ENCODE measurements around the gene SRPK3. TPM values are rescaled to one million over a fixed set of nuclear protein-coding genes. Genes with fewer than 3 reads are reported as not detected.

Gene SRPK3
- total and polyA plus RNA-seq, 2 donors (not counting 3 experiments of a cell fraction or from before 2014, with no cell fraction given) = 0.25 to 0.40 TPM

DNA sequence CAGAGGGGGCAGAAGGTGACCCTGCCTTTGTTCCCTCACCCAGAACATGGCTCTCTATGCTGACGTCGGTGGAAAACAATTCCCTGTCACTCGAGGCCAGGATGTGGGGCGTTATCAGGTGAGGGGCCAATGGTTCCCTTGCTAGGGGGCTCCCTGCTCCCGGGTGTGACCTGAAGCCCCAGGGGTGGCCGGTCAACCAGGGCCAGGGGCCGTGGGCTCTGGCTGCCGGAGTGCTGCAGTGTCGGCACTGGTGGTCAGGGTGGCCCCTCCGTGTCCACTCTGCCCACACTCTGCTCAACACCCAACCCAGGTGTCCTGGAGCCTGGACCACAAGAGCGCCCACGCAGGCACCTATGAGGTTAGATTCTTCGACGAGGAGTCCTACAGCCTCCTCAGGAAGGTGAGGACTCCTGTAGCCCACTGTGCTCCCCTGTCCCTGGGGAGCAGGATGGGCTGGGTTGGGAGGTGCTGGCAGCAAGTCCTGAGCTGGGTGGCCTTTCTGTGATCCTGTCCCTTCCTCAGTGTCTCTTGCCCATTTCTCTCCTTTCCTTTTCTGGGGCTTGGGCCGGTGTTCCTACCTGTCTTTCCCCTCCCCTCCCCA is 16.7 kb downstream of the SRPK3 start:
- Histone ChIP-seq H3K4me3 (replicated peaks in 1 of 3; ENCODE audit: insufficient read depth in 1 of 3, low read depth in 1 of 3, low read length in 3 of 3) (no peak overlapping the region), H3K9ac (replicated peaks; ENCODE audit: extremely low read depth, insufficient read depth, low read length) (no peak overlapping the region), H4K20me1 (replicated peaks; ENCODE audit: control insufficient read depth, extremely low read depth, insufficient read depth, low read length) (no peaks in the 10 kb centered on the region), H3K9me3 (replicated peaks; ENCODE audit: control insufficient read depth, insufficient read depth, low read length) (no peaks in the 10 kb centered on the region), H2AFZ (ENCODE audit: low read depth, low read length) (no peak overlapping the region), H3K9me1 (replicated peaks; ENCODE audit: control insufficient read depth, extremely low read depth, insufficient read depth, low read length) (no peaks in the 10 kb centered on the region), H3K36me3 (ENCODE audit: control insufficient read depth in 2 of 2, extremely low read depth in 1 of 2, insufficient read depth in 2 of 2, low read length in 2 of 2) (peaks cover 0 to 16% of the 10 kb centered on the region in 2 experiments), H3K4me2 (ENCODE audit: insufficient read depth, low read length) (no peak overlapping the region), H3K27ac (ENCODE audit: insufficient read depth, low read depth, low read length) (no peak overlapping the region), H3K27me3 (ENCODE audit: control insufficient read depth in 2 of 2, insufficient read depth in 2 of 2, low read length in 2 of 2) (no peaks in the 10 kb centered on the region), H3K4me1 (ENCODE audit: control insufficient read depth, extremely low read depth, insufficient read depth, low read length) (peaks cover 15% of the 10 kb centered on the region), H3K79me2 (ENCODE audit: control insufficient read depth, insufficient read depth, low read length) (peaks cover 37% of the 10 kb centered on the region)
- dilution Hi-C loops (cut with MboI; ENCODE audit: extremely low pct_ligation_motif_present, low sequenced_read_pairs) (no loop called here), intact Hi-C loops (cut with micrococcal nuclease) (loop anchor here (10.0 kb wide), 1 partner anchor 77 kb away; no protein-coding TSS in a partner anchor)
- TF ChIP-seq, protein P1, sequence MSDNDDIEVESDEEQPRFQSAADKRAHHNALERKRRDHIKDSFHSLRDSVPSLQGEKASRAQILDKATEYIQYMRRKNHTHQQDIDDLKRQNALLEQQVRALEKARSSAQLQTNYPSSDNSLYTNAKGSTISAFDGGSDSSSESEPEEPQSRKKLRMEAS (IDR thresholded peaks at IDR 0.05; ENCODE audit: insufficient read depth, insufficient read length) = no peak
- TF ChIP-seq EZH2 (IDR thresholded peaks at IDR 0.05; ENCODE audit: borderline replicate concordance, low read depth, low read length, severe bottlenecking) = no peak
- no peak for FAIRE-seq
- BruUV-seq (replicated peaks) = no TSS peak
- no peak for DNase-seq (ENCODE audit: low read depth, low spot score)
- ChIA-PET POLR2A (no interaction called here), CTCF (no interaction called here)

- CTCF ChIA-PET = no interaction called here
- no peaks in the 10 kb centered on the region for H3K27me3 ChIP-seq (ENCODE audit: control insufficient read depth in 2 of 2, insufficient read depth in 2 of 2, low read length in 2 of 2)
- TF ChIP-seq MYC (IDR thresholded peaks at IDR 0.05; ENCODE audit: low read depth, low read length) (no peak), POLR2A (IDR thresholded peaks at IDR 0.05; ENCODE audit: low read depth, low read length) (no peak), FOS (IDR thresholded peaks at IDR 0.05; ENCODE audit: borderline replicate concordance, insufficient read depth, low read length) (no peak), EZH2 (IDR thresholded peaks at IDR 0.05; ENCODE audit: borderline replicate concordance, low read depth, low read length, severe bottlenecking) (no peak), JUN (IDR thresholded peaks at IDR 0.05; ENCODE audit: borderline replicate concordance, insufficient read depth, insufficient read length, low read depth) (no peak), POLR2AphosphoS5 (IDR thresholded peaks at IDR 0.05; ENCODE audit: insufficient read depth, low read depth, low read length) (no peak), GATA2 (IDR thresholded peaks at IDR 0.05; ENCODE audit: insufficient read depth, insufficient read length, low read depth, low read length) (no peak)
- TF ChIP-seq, protein P2, sequence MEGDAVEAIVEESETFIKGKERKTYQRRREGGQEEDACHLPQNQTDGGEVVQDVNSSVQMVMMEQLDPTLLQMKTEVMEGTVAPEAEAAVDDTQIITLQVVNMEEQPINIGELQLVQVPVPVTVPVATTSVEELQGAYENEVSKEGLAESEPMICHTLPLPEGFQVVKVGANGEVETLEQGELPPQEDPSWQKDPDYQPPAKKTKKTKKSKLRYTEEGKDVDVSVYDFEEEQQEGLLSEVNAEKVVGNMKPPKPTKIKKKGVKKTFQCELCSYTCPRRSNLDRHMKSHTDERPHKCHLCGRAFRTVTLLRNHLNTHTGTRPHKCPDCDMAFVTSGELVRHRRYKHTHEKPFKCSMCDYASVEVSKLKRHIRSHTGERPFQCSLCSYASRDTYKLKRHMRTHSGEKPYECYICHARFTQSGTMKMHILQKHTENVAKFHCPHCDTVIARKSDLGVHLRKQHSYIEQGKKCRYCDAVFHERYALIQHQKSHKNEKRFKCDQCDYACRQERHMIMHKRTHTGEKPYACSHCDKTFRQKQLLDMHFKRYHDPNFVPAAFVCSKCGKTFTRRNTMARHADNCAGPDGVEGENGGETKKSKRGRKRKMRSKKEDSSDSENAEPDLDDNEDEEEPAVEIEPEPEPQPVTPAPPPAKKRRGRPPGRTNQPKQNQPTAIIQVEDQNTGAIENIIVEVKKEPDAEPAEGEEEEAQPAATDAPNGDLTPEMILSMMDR (IDR thresholded peaks at IDR 0.05; ENCODE audit: extremely low read depth in 1 of 2, insufficient read depth in 1 of 2, low read depth in 1 of 2, low read length in 2 of 2) = no peak
- TF ChIP-seq, protein P1 (IDR thresholded peaks at IDR 0.05; ENCODE audit: insufficient read depth, insufficient read length) = no peak
- dilution Hi-C loops (cut with MboI; ENCODE audit: extremely low pct_ligation_motif_present, low sequenced_read_pairs) = no loop called here
- H3K27ac ChIP-seq (ENCODE audit: insufficient read depth, low read depth, low read length) = no peak overlapping the region
- H3K9me1 ChIP-seq (replicated peaks; ENCODE audit: control insufficient read depth, extremely low read depth, insufficient read depth, low read length) = no peaks in the 10 kb centered on the region
- DNase-seq (ENCODE audit: low read depth, low spot score) (no peak), FAIRE-seq (no peak)
- peaks cover 9% of the 10 kb centered on the region for H3K4me1 ChIP-seq (ENCODE audit: control insufficient read depth, extremely low read depth, insufficient read depth, low read length)
- no peak overlapping the region for H2AFZ ChIP-seq (ENCODE audit: low read depth, low read length)
- POLR2A ChIA-PET = no interaction called here
- H4K20me1 ChIP-seq (replicated peaks; ENCODE audit: control insufficient read depth, extremely low read depth, insufficient read depth, low read length) = no peaks in the 10 kb centered on the region
- H3K4me3 ChIP-seq (replicated peaks in 1 of 3; ENCODE audit: insufficient read depth in 1 of 3, low read depth in 1 of 3, low read length in 3 of 3) = no peak overlapping the region
- intact Hi-C loops (cut with micrococcal nuclease) = loop anchor here (10.0 kb wide), 1 partner anchor 75 kb away; no protein-coding TSS in a partner anchor
- H3K9ac ChIP-seq (replicated peaks; ENCODE audit: extremely low read depth, insufficient read depth, low read length) = no peak overlapping the region
- no peak overlapping the region for H3K4me2 ChIP-seq (ENCODE audit: insufficient read depth, low read length)
- H3K36me3 ChIP-seq (ENCODE audit: control insufficient read depth in 2 of 2, extremely low read depth in 1 of 2, insufficient read depth in 2 of 2, low read length in 2 of 2) = peaks cover 0 to 16% of the 10 kb centered on the region in 2 experiments
- BruUV-seq (replicated peaks) = no TSS peak
- no peaks in the 10 kb centered on the region for H3K9me3 ChIP-seq (replicated peaks; ENCODE audit: control insufficient read depth, insufficient read depth, low read length)
- peaks cover 24% of the 10 kb centered on the region for H3K79me2 ChIP-seq (ENCODE audit: control insufficient read depth, insufficient read depth, low read length)
These were observed 18.5 kb downstream of the SRPK3 start for GRCh38 chrX:153799326-153799725.

Data from endothelial cell of umbilical vein (primary cell).